Omental fat pad (tissue), 4 donors: Measurements from ENCODE around the gene SAMD8. TPM values are rescaled to one million over a fixed set of nuclear protein-coding genes. Genes with fewer than 3 reads are reported as not detected.
A peak's percentile ranks its signal among the peaks of the same experiment; 100 is the strongest.

ENCODE experiments used
- ATAC-seq: fragments of 150-250 bp; one replicate; pipeline ENCODE4 v1.9.1; 2016; ENCODE audit warnings: mild to moderate bottlenecking, moderate library complexity; ENCODE audit not compliant: low FRiP score
- DNase-seq: peaks from one replicate; pipeline ENCODE4 v3.0.0-alpha.2; 2019; ENCODE audit warnings: low spot score
- CTCF ChIP-seq, 3 donors: fragments of 450-650 bp; IDR thresholded peaks; one replicate each; pipeline ENCODE4 v1.5.1; 2016 to 2017; ENCODE audit warnings: antibody characterized with exemption in 3 of 3, mild to moderate bottlenecking in 3 of 3, moderate library complexity in 2 of 3
- total RNA-seq, 4 donors: library from RNA; depleted of rRNA; stranded (reverse); fragments of >200 nt; gene quantifications; one replicate each; pipeline ENCODE4 v1.1.0, GENCODE V29; 2016

The SAMD8 gene
- total RNA-seq, 4 donors from 2014 or later: 38.9 to 54.2 (median 43.7) TPM

DNA sequence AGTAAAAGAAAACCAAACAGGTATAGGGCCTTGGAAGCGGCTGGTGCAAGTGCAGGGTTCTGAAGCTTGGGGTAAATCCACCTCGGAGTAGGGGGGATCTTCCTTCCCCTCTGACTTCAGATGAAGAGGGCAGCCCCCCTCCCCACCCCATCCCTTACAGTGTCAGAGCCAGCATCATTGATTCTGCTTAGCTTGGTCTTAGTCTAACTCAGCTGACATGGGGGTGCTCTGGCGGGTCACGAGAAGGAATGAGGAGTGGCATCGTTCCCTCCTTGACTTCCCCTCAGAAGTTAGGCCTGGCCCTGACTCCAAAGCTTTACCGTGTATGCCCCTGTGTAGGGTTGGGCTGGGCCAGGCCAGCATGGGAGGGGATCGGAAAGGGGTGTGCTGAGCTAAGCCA is 44.2 kb upstream of the SAMD8 start:
- TF ChIP-seq CTCF (IDR thresholded peaks at IDR 0.05): no peak
- ATAC-seq: peak; percentile 13
- DNase-seq: no peak

DNA sequence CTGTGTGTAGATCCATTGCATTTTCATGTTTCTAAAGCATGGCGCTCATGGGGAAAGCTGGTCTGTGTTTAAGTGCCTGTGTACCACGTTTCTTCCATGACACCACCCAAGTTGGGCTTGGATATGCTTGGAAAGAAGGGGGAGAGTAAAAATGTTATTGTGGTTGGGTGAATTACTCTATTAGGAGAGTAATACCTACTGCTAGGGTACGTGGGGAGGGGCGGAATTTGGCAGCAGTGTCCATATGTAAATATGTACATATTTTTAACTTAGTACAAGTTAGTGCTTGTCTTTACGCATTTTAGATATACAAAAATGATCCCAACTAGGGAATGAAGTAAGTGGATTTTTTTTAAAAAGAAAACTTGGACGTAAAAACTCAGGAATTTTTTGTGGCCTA is 42.9 kb upstream of the SAMD8 start:
- DNase-seq (no peak), ATAC-seq (no peak)
- TF ChIP-seq CTCF (IDR thresholded peaks at IDR 0.05): no peak

DNA sequence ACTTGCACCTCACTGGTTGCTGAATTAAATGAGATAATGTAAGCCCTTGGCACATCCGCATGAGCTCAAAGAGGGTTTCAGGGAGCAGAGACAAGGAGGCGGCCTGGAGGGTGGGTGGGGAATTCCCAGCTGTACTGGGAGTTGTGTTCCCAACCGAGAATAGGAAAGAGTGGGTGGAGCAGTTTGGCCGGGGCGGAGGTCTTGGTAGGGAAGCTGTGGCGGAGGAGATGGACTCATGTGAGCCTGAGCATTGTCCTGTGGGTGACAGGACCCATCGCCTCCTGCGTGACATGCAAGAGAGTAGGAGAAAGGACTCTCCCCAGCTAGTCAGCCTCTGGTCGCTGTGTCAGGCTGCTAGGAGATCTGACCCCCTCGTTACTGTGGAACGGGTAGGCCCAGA is 41.0 kb upstream of the SAMD8 start:
- DNase-seq: no peak
- TF ChIP-seq CTCF (IDR thresholded peaks at IDR 0.05): no peak
- no peak for ATAC-seq

- TF ChIP-seq CTCF (IDR thresholded peaks at IDR 0.05): no peak
- DNase-seq (no peak), ATAC-seq (no peak)
Measured at GRCh38 chr10:75070961-75071428, 40.5 kb upstream of the SAMD8 start.

- ATAC-seq (no peak), DNase-seq (no peak)
- TF ChIP-seq CTCF (IDR thresholded peaks at IDR 0.05): no peak
Measured at GRCh38 chr10:75071756-75072155, 39.7 kb upstream of the SAMD8 start.

- no peak for ATAC-seq
- DNase-seq: no peak
- TF ChIP-seq CTCF (IDR thresholded peaks at IDR 0.05): no peak
Measured at GRCh38 chr10:75072727-75073126, 38.7 kb upstream of the SAMD8 start.

DNA sequence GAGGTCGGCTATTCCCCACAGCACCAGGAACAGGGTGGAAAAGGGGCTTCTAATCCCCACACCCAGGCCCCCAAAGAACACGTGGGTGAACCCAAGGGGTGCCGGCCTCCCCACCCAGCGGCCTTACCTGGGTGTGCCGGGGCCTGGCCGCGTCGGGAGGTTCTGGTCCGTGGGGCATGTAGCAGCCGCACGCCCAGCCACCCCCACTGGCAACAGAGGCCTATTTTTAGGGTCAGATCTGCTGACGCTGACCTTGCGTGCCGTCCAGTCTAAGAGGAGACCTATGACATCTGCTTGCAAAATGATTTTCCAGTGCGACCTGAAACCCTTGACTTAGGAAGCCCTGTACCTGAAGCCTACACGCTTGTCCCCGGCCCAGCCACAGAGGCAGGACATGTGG is 38.0 kb upstream of the SAMD8 start:
- no peak for TF ChIP-seq CTCF (IDR thresholded peaks at IDR 0.05)
- DNase-seq (no peak), ATAC-seq (no peak)
